Keratinocyte (primary cell): Measurements from ENCODE around the gene MANF. TPM values are rescaled to one million over a fixed set of nuclear protein-coding genes. Genes with fewer than 3 reads are reported as not detected.
"Not testable (repeated sequence)": the region's sequence is repeated elsewhere in the genome, so short reads cannot be mapped to it uniquely, and the experiment has no call there.

Experiments used
- DNase-seq: peaks from one replicate; pipeline ENCODE4 v3.0.0-alpha.2; 2011; ENCODE audit warnings: low read depth, missing footprints, low spot score
- FAIRE-seq: peaks from 2 replicates; lab custom pipeline; 2011; peaks lifted over from hg19 to GRCh38; lab: Jason Lieb, UNC
- H2AFZ ChIP-seq: 2 replicates; pipeline ENCODE4 v1.6.0; 2012; ENCODE audit warnings: low read length, control low read depth, inconsistent platforms; ENCODE audit not compliant: control insufficient read depth
- H3K27ac ChIP-seq: 2 replicates; pipeline ENCODE4 v1.5.1; 2011; ENCODE audit warnings: low read length; ENCODE audit not compliant: control insufficient read depth, insufficient read depth
- H3K27me3 ChIP-seq: 3 replicates; pipeline ENCODE4 v1.6.0; 2011; ENCODE audit warnings: low read length; ENCODE audit not compliant: control insufficient read depth, insufficient read depth; ENCODE audit errors: extremely low read depth
- H3K36me3 ChIP-seq, 2 experiments: 2 replicates in 1 of 2; 3 replicates in 1 of 2; pipeline ENCODE4 v1.5.1; 2011; ENCODE audit warnings: low read length in 2 of 2, mild to moderate bottlenecking in 1 of 2; ENCODE audit not compliant: control insufficient read depth in 2 of 2, insufficient read depth in 2 of 2; ENCODE audit errors: extremely low read depth in 1 of 2
- H3K4me1 ChIP-seq: 3 replicates; pipeline ENCODE4 v1.5.1; 2011; ENCODE audit warnings: low read length; ENCODE audit not compliant: control insufficient read depth, insufficient read depth; ENCODE audit errors: extremely low read depth
- H3K4me2 ChIP-seq: 3 replicates; pipeline ENCODE4 v1.6.0; 2011; ENCODE audit warnings: low read depth, low read length; ENCODE audit not compliant: control insufficient read depth, insufficient read depth; ENCODE audit errors: extremely low read depth
- H3K4me3 ChIP-seq, 3 experiments: fragments of 200-600 bp in 1 of 3; sonication (generic) in 1 of 3; 2 replicates in 2 of 3; 3 replicates in 1 of 3; pipeline ENCODE4 v1.5.1; 2011 to 2016; ENCODE audit warnings: low read length in 3 of 3, mild to moderate bottlenecking in 3 of 3, control low read depth in 2 of 3, inconsistent platforms in 1 of 3, low read depth in 1 of 3, mixed read lengths in 1 of 3, mixed run types in 1 of 3, moderate library complexity in 1 of 3; ENCODE audit not compliant: control insufficient read depth in 2 of 3, insufficient read depth in 2 of 3; ENCODE audit errors: extremely low read depth in 1 of 3
- H3K79me2 ChIP-seq: 2 replicates; pipeline ENCODE4 v1.6.0; 2012; ENCODE audit warnings: low read length; ENCODE audit not compliant: control insufficient read depth, insufficient read depth
- H3K9ac ChIP-seq: 3 replicates; pipeline ENCODE4 v1.6.0; 2011; ENCODE audit warnings: low read length; ENCODE audit not compliant: control insufficient read depth, insufficient read depth; ENCODE audit errors: extremely low read depth
- H3K9me1 ChIP-seq: 3 replicates; pipeline ENCODE4 v1.6.0; 2011; ENCODE audit warnings: low read length; ENCODE audit not compliant: control insufficient read depth, insufficient read depth; ENCODE audit errors: extremely low read depth
- H3K9me3 ChIP-seq: 2 replicates; pipeline ENCODE4 v1.5.1; 2012; ENCODE audit warnings: low read depth, low read length; ENCODE audit not compliant: control insufficient read depth
- H4K20me1 ChIP-seq: 3 replicates; pipeline ENCODE4 v1.6.0; 2011; ENCODE audit warnings: low read length; ENCODE audit not compliant: control insufficient read depth, insufficient read depth; ENCODE audit errors: extremely low read depth
- CTCF ChIP-seq, 3 experiments: IDR thresholded peaks in 1 of 3; conservative IDR thresholded peaks in 1 of 3; optimal IDR thresholded peaks in 1 of 3; 2 replicates in 2 of 3; 3 replicates in 1 of 3; pipeline versions ENCODE3 to v1.5.1; 2011; ENCODE audit warnings: low read length in 3 of 3, mild to moderate bottlenecking in 3 of 3, moderate library complexity in 2 of 3, control low read depth in 1 of 3, inconsistent platforms in 1 of 3; ENCODE audit not compliant: insufficient read depth in 2 of 3; ENCODE audit errors: extremely low read depth in 1 of 3
- EZH2 ChIP-seq: IDR thresholded peaks from one replicate; pipeline ENCODE4 v1.6.1; 2012; ENCODE audit warnings: inconsistent platforms, mild to moderate bottlenecking, low read length, moderate library complexity
- dilution Hi-C: fragments of 300-500 bp; cut with MboI; formaldehyde crosslinking; loops from one replicate; pipeline ENCODE4 v1.7.0; 2020; ENCODE audit warnings: low sequenced_read_pairs; ENCODE audit not compliant: extremely low pct_ligation_motif_present
- polyA plus RNA-seq, 5 experiments: library from polyadenylated mRNA; depleted of rRNA in 3 of 5; stranded (reverse) in 3 of 5; stranded (forward) in 1 of 5; unstranded in 1 of 5; fragments of >200 nt; gene quantifications; 1 replicate in 1 of 5; 2 replicates in 3 of 5; 3 replicates in 1 of 5; pipeline versions ENCODE4 v1.2.1 to v1.2.3, GENCODE V29; 2011 to 2012; ENCODE audit warnings: missing spikeins in 2 of 5, low read depth in 1 of 5, low replicate concordance in 1 of 5

Gene MANF
- polyA plus RNA-seq, 1 donor (not counting 4 experiments of a cell fraction or from before 2014, with no cell fraction given): 143 TPM

- FAIRE-seq (no peak), DNase-seq (no peak)
- H3K4me3 ChIP-seq: peak overlapping the region; percentile 72 to 84 (median 72)
- no peak overlapping the region for H2AFZ ChIP-seq
- dilution Hi-C loops: loop anchor here (25.0 kb wide), 1 partner anchor 775 kb away; the partner anchor contains the start of genes CISH and MAPKAPK3
- H3K4me1 ChIP-seq: peaks cover 45% of the 10 kb centered on the region
- peaks cover 19 to 35% of the 10 kb centered on the region in 2 experiments for H3K36me3 ChIP-seq
- peak overlapping the region; percentile 67 for H3K4me2 ChIP-seq
- H3K9ac ChIP-seq: peak overlapping the region; percentile 40
- no peaks in the 10 kb centered on the region for H3K9me3 ChIP-seq
- H3K27me3 ChIP-seq: no peaks in the 10 kb centered on the region
- TF ChIP-seq EZH2 (no peak), CTCF (optimal IDR thresholded peaks at IDR 0.05 in 1 of 3, IDR thresholded peaks at IDR 0.05 in 1 of 3, conservative IDR thresholded peaks at IDR 0.05 in 1 of 3; ENCODE audit: extremely low read depth in 1 of 3, insufficient read depth in 2 of 3, low read length in 3 of 3) (no peak)
- no peak overlapping the region for H3K27ac ChIP-seq
- H3K9me1 ChIP-seq: no peaks in the 10 kb centered on the region
- peaks cover 18% of the 10 kb centered on the region for H4K20me1 ChIP-seq
- H3K79me2 ChIP-seq: peaks cover 44% of the 10 kb centered on the region
These were observed 1.8 kb downstream of the MANF start for GRCh38 chr3:51386852-51387229.

GRCh38 chr3:51387281-51387680 is 2.2 kb downstream of the MANF start:
- peak overlapping the region; percentile 34 to 72 (median 72) for H3K4me3 ChIP-seq
- peaks cover 48% of the 10 kb centered on the region for H3K4me1 ChIP-seq
- H3K79me2 ChIP-seq: peaks cover 48% of the 10 kb centered on the region
- H4K20me1 ChIP-seq: peaks cover 18% of the 10 kb centered on the region
- H3K27ac ChIP-seq: peak overlapping the region; percentile 26
- not testable (repeated sequence) for H3K9me3 ChIP-seq, H2AFZ ChIP-seq, H3K9ac ChIP-seq, DNase-seq, FAIRE-seq, H3K27me3 ChIP-seq, H3K9me1 ChIP-seq
- peaks cover 19 to 35% of the 10 kb centered on the region in 2 experiments for H3K36me3 ChIP-seq
- H3K4me2 ChIP-seq: peak overlapping the region; percentile 67
- dilution Hi-C loops: loop anchor here (25.0 kb wide), 1 partner anchor 775 kb away; the partner anchor contains the start of genes CISH and MAPKAPK3
